ACC112 (cell line): Measurements from ENCODE around the gene GDPD4.
"Not testable (repeated sequence)": the region's sequence is repeated elsewhere in the genome, so short reads cannot be mapped to it uniquely, and the experiment has no call there.

Source experiments
- H2AFZ ChIP-seq: fragments of 200-600 bp; sonication (generic); one replicate; pipeline ENCODE4 v1.6.0; 2017; ENCODE audit warnings: antibody characterized with exemption, low read length; ENCODE audit not compliant: unreplicated experiment
- H3K27ac ChIP-seq: fragments of 200-600 bp; sonication (generic); 2 replicates; pipeline ENCODE4 v1.5.1; 2014; ENCODE audit warnings: low read depth, mild to moderate bottlenecking, antibody characterized with exemption, low read length, moderate library complexity
- H3K27me3 ChIP-seq: fragments of 200-600 bp; sonication (generic); 2 replicates; pipeline ENCODE4 v1.6.1; 2014; ENCODE audit warnings: mild to moderate bottlenecking, antibody characterized with exemption, low read length, moderate library complexity, mixed read lengths; ENCODE audit not compliant: insufficient read depth
- H3K36me3 ChIP-seq: fragments of 200-600 bp; sonication (generic); 2 replicates; pipeline ENCODE4 v1.6.1; 2016; ENCODE audit warnings: mild to moderate bottlenecking, antibody characterized with exemption, low read length, moderate library complexity, mixed read lengths; ENCODE audit not compliant: insufficient read depth
- H3K4me1 ChIP-seq: fragments of 200-600 bp; sonication (generic); one replicate; pipeline ENCODE4 v1.6.1; 2016; ENCODE audit warnings: low read length, mixed read lengths; ENCODE audit not compliant: insufficient read depth, unreplicated experiment, control insufficient read depth
- H3K4me3 ChIP-seq: fragments of 200-600 bp; sonication (generic); 2 replicates; pipeline ENCODE4 v1.5.1; 2014; ENCODE audit warnings: mild to moderate bottlenecking, low read depth, low read length
- H3K79me2 ChIP-seq: fragments of 200-600 bp; sonication (generic); one replicate; pipeline ENCODE4 v1.6.0; 2016; ENCODE audit warnings: low read length; ENCODE audit not compliant: control insufficient read depth, unreplicated experiment, insufficient read depth

GDPD4 gene

DNA sequence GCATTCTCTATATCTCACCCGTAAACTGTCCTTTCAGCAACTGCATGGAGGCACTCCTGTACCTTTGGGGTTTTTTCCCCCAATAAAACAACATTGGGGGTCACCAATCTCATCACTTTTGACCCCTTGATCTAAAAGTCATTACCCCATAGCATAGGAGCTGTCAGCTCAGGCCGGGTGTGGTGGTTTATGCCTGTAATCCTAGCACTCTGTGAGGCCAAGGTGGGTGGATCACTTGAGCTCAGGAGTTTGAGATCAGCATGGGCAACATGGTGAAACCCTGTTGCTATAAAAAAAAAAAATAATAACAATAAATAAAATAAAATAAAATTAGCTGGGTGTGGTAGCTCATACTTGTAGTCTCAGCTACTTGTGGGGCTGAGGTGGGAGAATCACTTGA lies 17.1 kb upstream of the GDPD4 start:
- no peak overlapping the region for H3K4me3 ChIP-seq
- peaks cover 6% of the 10 kb centered on the region for H3K4me1 ChIP-seq
- H3K27ac ChIP-seq: no peak overlapping the region
- H3K27me3 ChIP-seq: no peaks in the 10 kb centered on the region
- H2AFZ ChIP-seq: no peak overlapping the region
- H3K79me2 ChIP-seq: no peaks in the 10 kb centered on the region
- H3K36me3 ChIP-seq: no peaks in the 10 kb centered on the region

DNA sequence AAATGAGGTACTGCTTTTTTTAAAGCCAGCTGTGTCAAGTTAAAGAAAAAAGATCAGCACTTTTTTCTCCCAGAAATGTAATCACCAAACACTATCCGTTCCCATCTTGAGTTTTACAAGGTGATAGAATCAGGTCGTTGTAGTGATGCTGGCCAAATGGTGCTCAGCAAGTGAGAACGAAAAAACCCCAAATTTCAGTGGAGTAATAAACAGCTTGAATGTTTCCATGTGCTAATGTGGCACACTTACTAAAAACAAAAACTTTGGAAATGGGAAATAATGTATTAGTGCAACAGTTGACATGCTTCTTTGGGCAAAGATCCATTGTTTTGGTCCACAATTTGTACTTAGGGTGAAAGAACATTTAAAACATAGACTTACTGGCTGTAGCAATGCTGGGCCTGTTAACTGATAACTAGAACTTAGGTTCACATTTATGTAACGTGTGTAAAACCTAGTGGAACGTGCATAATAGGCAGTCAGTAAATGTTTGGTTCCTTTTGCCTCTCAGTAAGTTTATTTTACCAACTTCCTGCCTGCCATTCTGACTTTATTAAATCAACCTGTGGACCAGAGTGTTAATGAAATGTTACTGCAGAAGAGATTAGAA lies 15.4 kb upstream of the GDPD4 start:
- H3K79me2 ChIP-seq: no peaks in the 10 kb centered on the region
- no peak overlapping the region for H3K4me3 ChIP-seq
- no peaks in the 10 kb centered on the region for H3K4me1 ChIP-seq
- no peaks in the 10 kb centered on the region for H3K27me3 ChIP-seq
- H3K36me3 ChIP-seq: no peaks in the 10 kb centered on the region
- H2AFZ ChIP-seq: no peak overlapping the region
- no peak overlapping the region for H3K27ac ChIP-seq

DNA sequence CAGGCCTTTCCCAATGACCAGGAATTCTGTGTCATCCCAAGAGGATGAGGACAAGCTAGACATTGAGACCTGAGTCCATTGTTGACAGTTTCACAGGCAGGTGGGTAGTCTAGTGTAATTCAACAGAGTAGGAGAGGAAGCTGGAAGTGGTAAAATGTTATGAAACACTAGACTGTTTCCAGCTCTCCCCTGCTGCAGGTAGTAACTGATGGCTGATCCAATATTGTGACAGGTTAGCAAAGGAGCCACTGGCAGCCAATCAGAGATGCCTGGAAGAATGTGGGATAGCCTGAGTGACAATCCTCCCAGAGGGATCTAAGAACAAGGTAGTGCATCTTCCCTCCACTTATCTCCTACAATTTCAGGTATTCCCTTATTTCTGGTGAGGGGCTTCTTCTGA lies 10.6 kb upstream of the GDPD4 start:
- Histone ChIP-seq H2AFZ (no peak overlapping the region), H3K27ac (no peak overlapping the region), H3K4me3 (no peak overlapping the region)

DNA sequence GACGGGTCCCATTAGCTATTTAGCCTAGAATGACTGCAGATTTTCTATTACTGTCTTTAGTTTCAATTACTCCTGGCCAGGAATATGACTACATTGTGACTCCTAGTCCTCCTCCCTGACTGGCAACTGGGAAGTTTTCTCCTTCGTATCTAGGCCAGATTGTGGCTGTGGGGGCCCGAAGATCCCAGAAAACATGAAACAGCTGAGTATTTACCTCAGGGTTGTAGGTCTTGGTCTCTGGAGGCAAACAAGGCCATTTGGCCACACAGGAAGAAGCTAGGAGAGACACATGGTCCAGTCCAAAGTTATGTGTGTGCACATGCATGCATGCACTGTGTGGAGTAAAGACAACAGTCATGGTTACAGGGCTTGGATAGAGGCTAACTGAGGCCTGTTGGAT lies 10.2 kb upstream of the GDPD4 start:
- Histone ChIP-seq H3K4me3 (no peak overlapping the region), H2AFZ (no peak overlapping the region), H3K27me3 (no peaks in the 10 kb centered on the region)

More for the DNA sequence above, 10.6 kb upstream of the GDPD4 start:
- Histone ChIP-seq H3K36me3 (no peaks in the 10 kb centered on the region), H3K27me3 (no peaks in the 10 kb centered on the region), H3K4me1 (no peaks in the 10 kb centered on the region), H3K79me2 (no peaks in the 10 kb centered on the region)

DNA sequence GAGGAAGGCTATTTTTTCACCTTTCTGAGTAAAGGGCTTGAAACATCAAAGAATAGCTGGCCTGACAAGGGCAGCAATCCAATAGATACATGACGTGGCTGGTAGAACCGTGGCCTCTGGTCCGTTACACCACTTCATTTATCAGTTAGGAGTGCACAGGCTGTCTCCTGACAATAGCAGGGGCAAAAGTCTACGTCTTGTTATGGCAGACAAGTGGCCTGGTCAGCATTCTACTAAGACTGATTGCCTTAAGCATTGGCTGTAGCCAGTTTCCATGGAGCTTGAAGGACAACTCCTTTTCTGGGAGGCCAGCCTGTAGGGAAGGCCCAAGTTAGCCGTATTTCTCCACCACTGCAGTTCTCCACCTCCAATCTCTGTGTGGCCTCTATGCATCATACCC lies 9.2 kb upstream of the GDPD4 start:
- Histone ChIP-seq H3K79me2 (no peaks in the 10 kb centered on the region), H3K4me3 (no peak overlapping the region), H3K4me1 (no peaks in the 10 kb centered on the region), H3K27me3 (no peaks in the 10 kb centered on the region), H3K36me3 (no peaks in the 10 kb centered on the region), H2AFZ (no peak overlapping the region), H3K27ac (no peak overlapping the region)

More for the DNA sequence above, 10.2 kb upstream of the GDPD4 start:
- Histone ChIP-seq H3K79me2 (no peaks in the 10 kb centered on the region), H3K36me3 (no peaks in the 10 kb centered on the region), H3K27ac (no peak overlapping the region), H3K4me1 (no peaks in the 10 kb centered on the region)

DNA sequence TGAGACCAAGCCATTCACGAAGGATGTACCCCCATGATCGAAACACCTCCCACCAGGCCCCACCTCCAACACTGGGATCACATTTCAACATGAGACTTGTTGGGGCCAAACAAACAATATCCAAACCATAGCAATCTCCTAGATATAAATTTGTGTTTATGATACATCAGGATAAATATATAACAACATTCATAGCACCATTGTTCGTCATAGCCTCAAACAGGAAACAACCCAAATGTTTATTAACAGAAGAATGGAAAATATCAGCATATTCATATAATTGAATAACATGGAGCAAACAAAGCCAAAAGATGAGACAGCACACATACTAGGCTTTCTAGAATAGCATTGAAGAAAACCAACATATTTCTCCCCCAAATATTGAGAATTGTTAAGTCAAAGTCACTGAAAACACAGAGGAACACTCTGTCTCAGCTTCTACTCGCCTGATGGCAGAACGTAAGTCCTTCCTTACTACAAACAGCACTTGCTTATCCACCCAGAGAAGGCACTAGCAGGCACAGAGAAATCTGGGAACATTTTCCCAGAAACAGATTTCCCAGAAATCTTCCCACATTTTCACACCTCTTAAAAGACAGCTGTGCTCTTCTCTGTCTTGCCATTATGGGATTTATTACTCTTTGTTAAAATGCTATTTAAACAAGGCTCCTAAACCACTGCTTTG lies 8.1 kb upstream of the GDPD4 start:
- Histone ChIP-seq H3K4me3 (no peak overlapping the region), H3K4me1 (no peaks in the 10 kb centered on the region), H3K79me2 (no peaks in the 10 kb centered on the region), H3K27me3 (no peaks in the 10 kb centered on the region), H2AFZ (no peak overlapping the region), H3K27ac (no peak overlapping the region), H3K36me3 (no peaks in the 10 kb centered on the region)

DNA sequence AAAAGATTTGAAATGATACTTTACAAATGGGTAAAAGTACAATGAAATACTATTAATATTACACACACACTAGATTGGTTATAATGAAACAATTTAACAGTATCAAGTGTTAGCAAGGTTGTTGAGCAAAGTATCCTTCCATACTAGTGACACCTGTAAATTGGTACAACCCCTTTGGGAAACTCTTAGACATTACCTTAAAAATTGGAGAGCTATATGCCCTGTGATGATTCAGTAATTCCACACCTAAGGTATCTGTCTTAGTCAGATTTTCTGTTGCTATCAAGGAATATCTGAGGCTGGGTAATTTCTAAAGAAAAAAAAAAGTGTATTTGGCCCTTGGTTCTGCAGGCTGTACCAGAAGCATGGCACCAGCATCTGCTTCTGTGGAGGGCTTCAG lies 7.4 kb upstream of the GDPD4 start:
- Histone ChIP-seq H3K79me2 (no peaks in the 10 kb centered on the region), H3K4me1 (no peaks in the 10 kb centered on the region), H3K36me3 (no peaks in the 10 kb centered on the region), H3K27me3 (no peaks in the 10 kb centered on the region), H3K27ac (no peak overlapping the region), H3K4me3 (no peak overlapping the region), H2AFZ (no peak overlapping the region)

DNA sequence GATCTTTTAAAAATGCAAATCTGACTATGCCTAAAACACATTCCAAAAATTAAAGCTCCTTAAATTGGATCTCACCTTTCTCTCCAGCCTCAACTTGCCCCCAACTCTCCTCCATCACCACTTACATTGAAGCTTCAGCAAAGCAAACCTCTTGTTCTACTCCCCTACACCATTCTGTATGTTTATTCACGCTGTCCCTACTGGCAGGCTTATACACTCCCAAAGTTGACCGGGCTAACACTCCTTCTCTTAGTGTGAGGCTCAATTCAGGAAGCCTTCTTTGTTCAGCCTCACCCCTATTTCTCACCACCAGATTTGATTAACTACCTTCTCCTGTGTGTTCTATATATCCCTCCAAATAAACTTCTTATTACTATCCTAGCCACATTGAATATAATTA lies 1.8 kb upstream of the GDPD4 start:
- Histone ChIP-seq H3K27ac (no peak overlapping the region), H3K79me2 (no peaks in the 10 kb centered on the region), H3K4me1 (no peaks in the 10 kb centered on the region), H3K4me3 (no peak overlapping the region), H3K27me3 (no peaks in the 10 kb centered on the region), H3K36me3 (no peaks in the 10 kb centered on the region), H2AFZ (no peak overlapping the region)

DNA sequence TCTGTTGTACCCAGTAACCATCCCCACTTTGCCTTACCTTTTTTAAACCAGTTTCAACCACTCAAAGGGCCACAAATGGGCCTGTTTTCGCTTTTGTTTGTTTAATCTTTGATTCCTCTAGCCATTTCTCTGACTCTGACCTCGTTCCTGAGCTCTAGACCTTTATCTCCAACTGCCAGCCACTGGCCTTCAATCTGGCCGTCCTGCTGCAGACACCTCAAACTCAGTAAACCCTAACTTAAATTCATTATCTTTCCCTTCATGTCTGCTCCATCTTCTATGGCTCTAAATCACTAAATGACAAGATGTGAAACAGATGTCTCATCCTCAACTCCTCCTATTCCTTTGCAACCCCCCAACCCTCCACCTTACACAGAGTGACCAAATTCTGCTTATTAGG lies 1.3 kb upstream of the GDPD4 start:
- Histone ChIP-seq H3K4me3 (no peak overlapping the region), H2AFZ (no peak overlapping the region), H3K27ac (no peak overlapping the region), H3K27me3 (no peaks in the 10 kb centered on the region), H3K79me2 (no peaks in the 10 kb centered on the region), H3K4me1 (no peaks in the 10 kb centered on the region), H3K36me3 (no peaks in the 10 kb centered on the region)

DNA sequence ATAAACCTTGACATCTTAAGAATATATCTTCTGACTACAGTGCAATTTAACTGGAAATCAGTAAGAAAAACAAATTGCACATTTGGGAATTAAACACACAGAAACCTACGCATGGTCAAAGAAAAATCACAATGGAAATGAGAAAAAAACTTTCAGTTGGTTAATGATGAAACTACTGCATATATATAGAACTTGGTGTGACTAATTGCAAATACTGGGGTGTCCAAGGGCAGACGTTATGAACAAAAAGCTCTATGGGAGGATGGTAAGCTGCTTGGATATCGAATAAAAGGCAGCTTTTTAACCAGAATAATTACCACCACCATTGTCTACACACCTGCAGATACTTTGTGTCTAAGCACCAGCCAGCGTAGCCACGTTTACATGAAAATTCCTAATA lies 791 bp downstream of the GDPD4 start:
- Histone ChIP-seq H2AFZ (no peak overlapping the region), H3K27me3 (no peaks in the 10 kb centered on the region), H3K27ac (no peak overlapping the region)

DNA sequence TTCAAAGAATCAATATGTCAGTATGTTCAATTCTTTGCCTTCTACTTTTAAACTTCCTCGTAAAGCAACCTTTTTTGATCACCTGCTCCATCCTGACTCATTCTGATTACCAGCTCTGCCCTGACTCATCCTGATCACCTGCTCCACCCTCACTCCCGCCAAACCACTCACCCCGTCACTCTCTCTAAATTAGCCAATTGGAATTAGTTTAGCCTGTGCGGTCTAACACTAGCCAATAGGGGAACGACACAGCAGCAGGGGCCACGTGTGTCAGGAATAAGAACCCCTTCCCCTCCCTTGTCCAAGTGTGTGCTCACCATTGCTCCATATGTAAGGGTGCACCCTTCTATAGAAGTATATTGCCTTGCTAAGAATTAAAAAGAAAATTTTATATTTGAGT lies 1.5 kb downstream of the GDPD4 start:
- not testable (repeated sequence) for H3K79me2 ChIP-seq, H3K4me1 ChIP-seq, H2AFZ ChIP-seq, H3K27me3 ChIP-seq, H3K4me3 ChIP-seq, H3K36me3 ChIP-seq, H3K27ac ChIP-seq

More for the DNA sequence above, 791 bp downstream of the GDPD4 start:
- no peaks in the 10 kb centered on the region for H3K36me3 ChIP-seq
- no peaks in the 10 kb centered on the region for H3K79me2 ChIP-seq
- no peaks in the 10 kb centered on the region for H3K4me1 ChIP-seq
- no peak overlapping the region for H3K4me3 ChIP-seq
